ENCODE data around the gene DNAAF5. TPM values are rescaled to one million over a fixed set of nuclear protein-coding genes. Genes with fewer than 3 reads are reported as not detected.

The DNAAF5 gene
- total RNA-seq, 2 donors from 2014 or later, result 31.0 to 54.9 TPM

DNA sequence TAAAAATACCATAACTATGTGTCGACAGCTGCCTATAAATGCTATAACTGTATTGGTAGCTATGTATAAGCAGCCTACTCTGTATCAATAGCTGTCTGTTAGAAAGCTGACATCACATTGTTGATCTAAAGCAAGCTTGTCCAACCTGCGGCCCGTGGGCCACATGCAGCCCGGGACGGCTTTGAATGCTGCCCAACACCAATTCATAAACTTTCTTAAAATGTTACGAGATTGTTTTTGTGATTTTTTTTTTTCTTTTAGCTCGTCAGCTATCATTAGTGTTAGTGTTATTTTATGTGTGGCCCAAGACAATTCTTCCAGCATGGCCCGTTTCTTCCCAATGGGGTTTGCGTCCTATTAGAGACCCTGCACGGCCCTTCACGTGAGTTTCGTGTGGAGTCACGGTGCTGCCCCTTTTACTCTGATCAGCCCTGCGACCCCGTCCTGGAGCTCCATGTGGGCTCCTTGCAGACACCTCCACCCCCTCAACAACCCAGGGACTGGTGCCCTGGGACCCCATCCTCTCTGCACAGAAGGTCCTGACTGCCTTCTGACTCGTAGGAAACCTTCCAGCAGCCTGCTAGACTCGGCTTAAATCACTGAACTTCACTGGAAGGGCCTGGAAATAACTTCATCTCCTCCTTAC is 5.1 kb downstream of the DNAAF5 start:
- TF ChIP-seq, protein P1, sequence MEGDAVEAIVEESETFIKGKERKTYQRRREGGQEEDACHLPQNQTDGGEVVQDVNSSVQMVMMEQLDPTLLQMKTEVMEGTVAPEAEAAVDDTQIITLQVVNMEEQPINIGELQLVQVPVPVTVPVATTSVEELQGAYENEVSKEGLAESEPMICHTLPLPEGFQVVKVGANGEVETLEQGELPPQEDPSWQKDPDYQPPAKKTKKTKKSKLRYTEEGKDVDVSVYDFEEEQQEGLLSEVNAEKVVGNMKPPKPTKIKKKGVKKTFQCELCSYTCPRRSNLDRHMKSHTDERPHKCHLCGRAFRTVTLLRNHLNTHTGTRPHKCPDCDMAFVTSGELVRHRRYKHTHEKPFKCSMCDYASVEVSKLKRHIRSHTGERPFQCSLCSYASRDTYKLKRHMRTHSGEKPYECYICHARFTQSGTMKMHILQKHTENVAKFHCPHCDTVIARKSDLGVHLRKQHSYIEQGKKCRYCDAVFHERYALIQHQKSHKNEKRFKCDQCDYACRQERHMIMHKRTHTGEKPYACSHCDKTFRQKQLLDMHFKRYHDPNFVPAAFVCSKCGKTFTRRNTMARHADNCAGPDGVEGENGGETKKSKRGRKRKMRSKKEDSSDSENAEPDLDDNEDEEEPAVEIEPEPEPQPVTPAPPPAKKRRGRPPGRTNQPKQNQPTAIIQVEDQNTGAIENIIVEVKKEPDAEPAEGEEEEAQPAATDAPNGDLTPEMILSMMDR (IDR thresholded peaks at IDR 0.05), result no peak
- no peaks in the 10 kb centered on the region for H3K27me3 ChIP-seq
- H3K27ac ChIP-seq, result peak overlapping the region; percentile 29
- H3K4me3 ChIP-seq, result no peak overlapping the region
- peaks cover 4% of the 10 kb centered on the region for H3K4me1 ChIP-seq
- no peak for DNase-seq
- no peaks in the 10 kb centered on the region for H3K9me3 ChIP-seq
- H3K36me3 ChIP-seq, result no peaks in the 10 kb centered on the region
- H3K9ac ChIP-seq (ENCODE audit: low read depth in 2 of 2, low read length in 2 of 2), result peak overlapping the region in 1 of 2 donors; percentile 35
- intact Hi-C loops (cut with DNase I), result no loop called here

DNA sequence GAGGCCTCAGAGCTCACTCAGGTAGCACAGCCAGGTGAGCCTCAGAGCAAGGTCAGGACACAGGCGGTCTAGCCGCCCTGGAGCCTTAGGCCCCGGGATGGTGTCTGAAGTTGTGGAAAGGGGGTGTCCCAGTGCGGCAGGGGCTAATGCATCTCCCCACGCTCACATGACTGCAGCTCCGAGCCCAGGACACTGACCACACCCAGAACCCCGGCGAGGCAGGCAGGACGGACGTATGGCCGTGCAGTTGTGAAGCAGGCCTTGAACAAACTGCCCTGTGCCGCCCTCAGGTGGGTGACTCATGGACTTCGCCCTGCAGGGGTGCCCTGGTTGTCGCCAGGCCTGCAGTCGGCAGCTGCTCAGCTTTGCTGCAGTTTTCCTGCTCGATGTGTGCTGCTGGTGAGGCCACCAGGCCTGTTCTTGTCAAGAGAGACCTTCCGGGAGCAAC is 5.6 kb downstream of the DNAAF5 start:
- H3K27me3 ChIP-seq, result no peaks in the 10 kb centered on the region
- intact Hi-C loops (cut with DNase I), result no loop called here

DNA sequence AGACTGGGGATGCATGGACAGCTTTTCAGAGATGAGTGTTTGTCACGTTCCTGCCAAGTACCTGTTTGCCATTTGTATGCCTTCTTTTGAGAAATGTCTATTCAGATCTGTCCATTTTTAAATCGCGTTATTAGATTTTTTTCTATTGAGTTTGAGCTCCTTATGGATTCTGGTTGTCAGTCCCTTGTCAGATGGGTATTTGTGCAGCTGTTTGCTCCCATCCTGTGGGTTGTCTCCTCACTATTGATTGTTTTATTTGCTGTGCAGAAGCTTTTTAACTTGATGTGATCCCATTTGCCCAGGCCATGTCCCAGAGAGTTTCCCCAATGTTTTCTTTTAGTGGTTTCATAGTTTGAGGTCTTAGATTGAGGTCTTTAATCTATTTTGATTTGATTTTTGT is 6.1 kb downstream of the DNAAF5 start:
- TF ChIP-seq, protein P1 (IDR thresholded peaks at IDR 0.05), result no peak
- Histone ChIP-seq H3K4me3 (no peak overlapping the region), H3K9ac (ENCODE audit: low read depth in 2 of 2, low read length in 2 of 2) (peak overlapping the region in 1 of 2 donors; percentile 35), H3K9me3 (no peaks in the 10 kb centered on the region), H3K27me3 (no peaks in the 10 kb centered on the region), H3K36me3 (no peaks in the 10 kb centered on the region), H3K4me1 (peaks cover 4% of the 10 kb centered on the region), H3K27ac (peak overlapping the region; percentile 29)
- no peak for DNase-seq
- intact Hi-C loops (cut with DNase I), result no loop called here

More for the DNA sequence above, 5.6 kb downstream of the DNAAF5 start:
- Histone ChIP-seq H3K4me3 (no peak overlapping the region), H3K27ac (peak overlapping the region; percentile 29), H3K9me3 (no peaks in the 10 kb centered on the region), H3K9ac (ENCODE audit: low read depth in 2 of 2, low read length in 2 of 2) (peak overlapping the region in 1 of 2 donors; percentile 35), H3K36me3 (no peaks in the 10 kb centered on the region), H3K4me1 (peaks cover 4% of the 10 kb centered on the region)
- peak; percentile 86 for DNase-seq
- TF ChIP-seq, protein P1 (IDR thresholded peaks at IDR 0.05), result peak; percentile 27

DNA sequence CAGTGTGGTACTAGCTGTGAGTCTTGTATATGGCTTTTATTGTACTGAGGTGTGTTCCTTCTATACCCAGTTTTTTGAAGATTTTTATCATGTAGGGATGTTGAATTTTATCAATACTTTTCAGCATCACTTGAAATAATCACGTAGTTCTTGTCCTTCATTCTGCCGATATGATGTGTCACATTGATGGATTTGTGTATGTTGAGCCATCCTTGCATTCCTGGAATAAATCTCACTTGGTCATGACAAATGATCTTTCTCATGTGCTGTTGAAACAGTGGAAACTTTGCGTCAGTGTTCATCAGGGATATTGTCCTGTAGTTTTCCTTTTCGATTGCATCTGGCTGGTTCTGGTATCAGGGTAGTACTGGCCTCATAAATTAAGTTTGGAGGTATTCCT is 7.7 kb downstream of the DNAAF5 start:
- intact Hi-C loops (cut with DNase I), result no loop called here
- Histone ChIP-seq H3K4me1 (peaks cover 4% of the 10 kb centered on the region), H3K9me3 (no peaks in the 10 kb centered on the region), H3K36me3 (no peaks in the 10 kb centered on the region), H3K27me3 (no peaks in the 10 kb centered on the region), H3K27ac (no peak overlapping the region), H3K9ac (ENCODE audit: low read depth in 2 of 2, low read length in 2 of 2) (no peak overlapping the region), H3K4me3 (no peak overlapping the region)
- TF ChIP-seq, protein P1 (IDR thresholded peaks at IDR 0.05), result no peak
- DNase-seq, result no peak

DNA sequence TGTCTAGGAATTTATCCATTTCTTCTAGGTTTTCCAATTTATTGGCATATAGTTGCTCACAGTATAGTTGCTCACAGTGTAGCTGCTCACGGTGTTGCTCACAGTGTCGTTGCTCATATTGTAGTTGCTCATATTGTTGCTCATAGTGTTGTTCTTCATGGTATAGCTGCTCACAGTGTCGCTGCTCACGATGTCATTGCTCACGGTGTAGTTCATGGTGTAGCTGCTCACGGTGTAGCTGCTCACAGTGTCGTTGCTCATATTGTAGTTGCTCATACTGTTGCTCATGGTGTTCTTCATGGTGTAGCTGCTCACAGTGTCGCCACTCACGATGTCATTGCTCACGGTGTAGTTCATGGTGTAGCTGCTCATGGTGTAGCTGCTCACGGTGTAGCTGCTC is 8.3 kb downstream of the DNAAF5 start:
- H3K4me3 ChIP-seq, result no peak overlapping the region
- H3K9me3 ChIP-seq, result no peaks in the 10 kb centered on the region
- H3K27me3 ChIP-seq, result no peaks in the 10 kb centered on the region
- TF ChIP-seq, protein P1 (IDR thresholded peaks at IDR 0.05), result no peak
- intact Hi-C loops (cut with DNase I), result no loop called here
- no peaks in the 10 kb centered on the region for H3K36me3 ChIP-seq
- no peak for DNase-seq
- no peak overlapping the region for H3K9ac ChIP-seq (ENCODE audit: low read depth in 2 of 2, low read length in 2 of 2)
- peaks cover 4% of the 10 kb centered on the region for H3K4me1 ChIP-seq
- H3K27ac ChIP-seq, result no peak overlapping the region

All from colonic mucosa (tissue), 4 donors.